ENCODE measurements around the gene RACGAP1. TPM values are rescaled to one million over a fixed set of nuclear protein-coding genes. Genes with fewer than 3 reads are reported as not detected.
A peak's percentile ranks its signal among the peaks of the same experiment; 100 is the strongest.

RACGAP1 gene
- total RNA-seq, 1 experiment from 2014 or later, result 112 TPM

GRCh38 chr12:49943625-49943960 lies 81.7 kb downstream of the RACGAP1 start:
- POLR2A ChIA-PET (ENCODE audit: unreplicated experiment), result interaction anchor here (0.7 kb wide), 1 partner anchor 55 kb away, joined by 5 read pairs; no protein-coding TSS in a partner anchor
- no peak overlapping the region for H3K27ac ChIP-seq
- no TSS peak for BruUV-seq (replicated peaks)
- no peaks in the 10 kb centered on the region for H3K36me3 ChIP-seq (ENCODE audit: low read depth)
- TF ChIP-seq CTCF (conservative IDR thresholded peaks at IDR 0.05), result no peak
- no peak for TF ChIP-seq EZH2 (IDR thresholded peaks at IDR 0.05; ENCODE audit: low read depth)
- H3K27me3 ChIP-seq (ENCODE audit: insufficient read depth, low read depth), result no peaks in the 10 kb centered on the region
- H3K4me3 ChIP-seq, result no peak overlapping the region
- DNase-seq, result no peak
- no peaks in the 10 kb centered on the region for H3K79me2 ChIP-seq (ENCODE audit: low read depth)
- H3K9me2 ChIP-seq (ENCODE audit: insufficient read depth), result no peaks in the 10 kb centered on the region
- intact Hi-C loops (cut with micrococcal nuclease; ENCODE audit: unreplicated experiment), result no loop called here
- peaks cover 29% of the 10 kb centered on the region for H3K4me1 ChIP-seq (replicated peaks; ENCODE audit: insufficient read depth)
- peaks cover 17% of the 10 kb centered on the region; the same call in 1 of the 2 replicates for H3F3A ChIP-seq (ENCODE audit: insufficient read depth, low read depth)
- H3K9me3 ChIP-seq (ENCODE audit: insufficient read depth, low read depth), result no peaks in the 10 kb centered on the region
- CTCF ChIA-PET, result interaction anchor here (0.5 to 0.6 kb wide), 2 partner anchors 60 to 224 kb away, joined by 3 to 11 read pairs; no protein-coding TSS in a partner anchor
- peak overlapping the region; percentile 59; the same call in 1 of the 2 replicates for H3K4me2 ChIP-seq
- no peak overlapping the region for H2AFZ ChIP-seq
- no peaks in the 10 kb centered on the region for H4K20me1 ChIP-seq (ENCODE audit: insufficient read depth)

- BruUV-seq (replicated peaks), result no TSS peak
- H3K4me1 ChIP-seq (replicated peaks; ENCODE audit: insufficient read depth), result peaks cover 29% of the 10 kb centered on the region
- no peak overlapping the region for H3K27ac ChIP-seq
- no peaks in the 10 kb centered on the region for H3K79me2 ChIP-seq (ENCODE audit: low read depth)
- TF ChIP-seq CTCF (conservative IDR thresholded peaks at IDR 0.05), result no peak
- no peak for TF ChIP-seq EZH2 (IDR thresholded peaks at IDR 0.05; ENCODE audit: low read depth)
- CTCF ChIA-PET, result interaction anchor here (0.5 kb wide), 1 partner anchor 225 kb away, joined by 11 read pairs; no protein-coding TSS in a partner anchor
- intact Hi-C loops (cut with micrococcal nuclease; ENCODE audit: unreplicated experiment), result no loop called here
- no peaks in the 10 kb centered on the region for H3K9me3 ChIP-seq (ENCODE audit: insufficient read depth, low read depth)
- H4K20me1 ChIP-seq (ENCODE audit: insufficient read depth), result no peaks in the 10 kb centered on the region
- no peaks in the 10 kb centered on the region for H3K9me2 ChIP-seq (ENCODE audit: insufficient read depth)
- H3K36me3 ChIP-seq (ENCODE audit: low read depth), result no peaks in the 10 kb centered on the region
- H3K4me3 ChIP-seq, result no peak overlapping the region
- POLR2A ChIA-PET (ENCODE audit: unreplicated experiment), result no interaction called here
- no peak overlapping the region; the same call in none of the 2 replicates for H2AFZ ChIP-seq
- peak; percentile 51 to 64 for DNase-seq
- H3F3A ChIP-seq (ENCODE audit: insufficient read depth, low read depth), result peaks cover 17% of the 10 kb centered on the region; the same call in 1 of the 2 replicates
- no peaks in the 10 kb centered on the region for H3K27me3 ChIP-seq (ENCODE audit: insufficient read depth, low read depth)
- peak overlapping the region; percentile 59 for H3K4me2 ChIP-seq
Observed at GRCh38 chr12:49942921-49943624, 82.2 kb downstream of the RACGAP1 start.

GRCh38 chr12:49942512-49942893 lies 82.8 kb downstream of the RACGAP1 start:
- DNase-seq, result no peak
- Histone ChIP-seq H3K9me3 (ENCODE audit: insufficient read depth, low read depth) (no peaks in the 10 kb centered on the region), H2AFZ (no peak overlapping the region), H3K79me2 (ENCODE audit: low read depth) (no peaks in the 10 kb centered on the region), H4K20me1 (ENCODE audit: insufficient read depth) (no peaks in the 10 kb centered on the region), H3K4me3 (no peak overlapping the region), H3K36me3 (ENCODE audit: low read depth) (no peaks in the 10 kb centered on the region), H3K4me2 (peak overlapping the region; percentile 59), H3K27ac (no peak overlapping the region), H3F3A (ENCODE audit: insufficient read depth, low read depth) (peaks cover 17% of the 10 kb centered on the region; the same call in 1 of the 2 replicates), H3K27me3 (ENCODE audit: insufficient read depth, low read depth) (no peaks in the 10 kb centered on the region), H3K9me2 (ENCODE audit: insufficient read depth) (no peaks in the 10 kb centered on the region), H3K4me1 (replicated peaks; ENCODE audit: insufficient read depth) (peaks cover 29% of the 10 kb centered on the region)
- ChIA-PET CTCF (interaction anchor here (1.0 kb wide), 1 partner anchor 13 kb away, joined by 3 read pairs; no protein-coding TSS in a partner anchor), POLR2A (ENCODE audit: unreplicated experiment) (no interaction called here)
- intact Hi-C loops (cut with micrococcal nuclease; ENCODE audit: unreplicated experiment), result no loop called here
- BruUV-seq (replicated peaks), result no TSS peak
- no peak for TF ChIP-seq EZH2 (IDR thresholded peaks at IDR 0.05; ENCODE audit: low read depth)
- TF ChIP-seq CTCF (conservative IDR thresholded peaks at IDR 0.05), result no peak

Data from PC-9 (cell line).